HEK293T (cell line): ENCODE results near the gene NUTM2B.
"Not testable (repeated sequence)": the region's sequence is repeated elsewhere in the genome, so short reads cannot be mapped to it uniquely, and the experiment has no call there.

ENCODE experiments used
- ARNT ChIP-seq: fragments of 450-650 bp; IDR thresholded peaks from 2 replicates; pipeline ENCODE4 v1.6.1; 2017; ENCODE audit warnings: mild to moderate bottlenecking
- BHLHE40 ChIP-seq: fragments of 450-650 bp; IDR thresholded peaks from 2 replicates; pipeline ENCODE4 v1.6.1; 2016; ENCODE audit warnings: mild to moderate bottlenecking, moderate library complexity, borderline replicate concordance
- FOXA1 ChIP-seq: fragments of 450-650 bp; IDR thresholded peaks from 2 replicates; pipeline ENCODE4 v1.6.1; 2016; ENCODE audit warnings: mild to moderate bottlenecking
- FOXK2 ChIP-seq: fragments of 450-650 bp; IDR thresholded peaks from 2 replicates; pipeline ENCODE4 v1.6.1; 2016; ENCODE audit warnings: mild to moderate bottlenecking
- HDGF ChIP-seq: fragments of 450-650 bp; IDR thresholded peaks from 2 replicates; pipeline ENCODE4 v1.6.1; 2017; ENCODE audit warnings: antibody characterized with exemption, borderline replicate concordance
- NFRKB ChIP-seq: fragments of 450-650 bp; IDR thresholded peaks from 2 replicates; pipeline ENCODE4 v1.6.1; 2016; ENCODE audit warnings: mild to moderate bottlenecking, moderate library complexity
- SP1 ChIP-seq: fragments of 450-650 bp; IDR thresholded peaks from 2 replicates; pipeline ENCODE4 v1.6.1; 2017
- TARDBP ChIP-seq: fragments of 450-650 bp; IDR thresholded peaks from 2 replicates; pipeline ENCODE4 v1.6.1; 2016
- TF ChIP-seq, protein P1 (sequence below): fragments of 450-650 bp; IDR thresholded peaks from 2 replicates; pipeline ENCODE4 v1.6.1; 2016

DNA sequence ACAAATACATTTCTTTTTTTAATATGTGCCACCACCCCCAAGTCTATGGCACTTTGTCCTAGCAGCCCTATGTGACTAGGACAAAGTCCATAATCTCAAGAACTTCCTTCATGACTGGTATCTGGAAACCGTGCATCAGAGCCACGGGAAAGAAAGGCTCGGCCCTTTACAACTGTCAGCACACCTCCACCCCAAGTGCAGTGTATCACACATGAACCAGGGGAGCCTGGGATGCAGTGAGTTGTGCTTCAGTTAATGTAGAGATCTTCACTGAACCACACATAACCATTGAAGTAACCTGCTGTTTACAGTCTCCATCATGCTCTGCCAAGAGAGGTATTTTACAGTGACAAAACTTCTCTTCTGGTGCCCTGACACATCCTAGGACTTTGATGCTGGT, 11.9 kb downstream of the NUTM2B start:
- TF ChIP-seq TARDBP, HDGF, ARNT, SP1, FOXK2, FOXA1, NFRKB, BHLHE40: not testable (repeated sequence)
- TF ChIP-seq, protein P1, sequence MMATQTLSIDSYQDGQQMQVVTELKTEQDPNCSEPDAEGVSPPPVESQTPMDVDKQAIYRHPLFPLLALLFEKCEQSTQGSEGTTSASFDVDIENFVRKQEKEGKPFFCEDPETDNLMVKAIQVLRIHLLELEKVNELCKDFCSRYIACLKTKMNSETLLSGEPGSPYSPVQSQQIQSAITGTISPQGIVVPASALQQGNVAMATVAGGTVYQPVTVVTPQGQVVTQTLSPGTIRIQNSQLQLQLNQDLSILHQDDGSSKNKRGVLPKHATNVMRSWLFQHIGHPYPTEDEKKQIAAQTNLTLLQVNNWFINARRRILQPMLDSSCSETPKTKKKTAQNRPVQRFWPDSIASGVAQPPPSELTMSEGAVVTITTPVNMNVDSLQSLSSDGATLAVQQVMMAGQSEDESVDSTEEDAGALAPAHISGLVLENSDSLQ, result not testable (repeated sequence)
